ENCODE data around the gene CACNA2D2. TPM values are rescaled to one million over a fixed set of nuclear protein-coding genes. Genes with fewer than 3 reads are reported as not detected.

CACNA2D2 gene
- polyA plus RNA-seq, 1 of the 3 experiments (the other 2 are of a cell fraction): 1.1 TPM

DNA sequence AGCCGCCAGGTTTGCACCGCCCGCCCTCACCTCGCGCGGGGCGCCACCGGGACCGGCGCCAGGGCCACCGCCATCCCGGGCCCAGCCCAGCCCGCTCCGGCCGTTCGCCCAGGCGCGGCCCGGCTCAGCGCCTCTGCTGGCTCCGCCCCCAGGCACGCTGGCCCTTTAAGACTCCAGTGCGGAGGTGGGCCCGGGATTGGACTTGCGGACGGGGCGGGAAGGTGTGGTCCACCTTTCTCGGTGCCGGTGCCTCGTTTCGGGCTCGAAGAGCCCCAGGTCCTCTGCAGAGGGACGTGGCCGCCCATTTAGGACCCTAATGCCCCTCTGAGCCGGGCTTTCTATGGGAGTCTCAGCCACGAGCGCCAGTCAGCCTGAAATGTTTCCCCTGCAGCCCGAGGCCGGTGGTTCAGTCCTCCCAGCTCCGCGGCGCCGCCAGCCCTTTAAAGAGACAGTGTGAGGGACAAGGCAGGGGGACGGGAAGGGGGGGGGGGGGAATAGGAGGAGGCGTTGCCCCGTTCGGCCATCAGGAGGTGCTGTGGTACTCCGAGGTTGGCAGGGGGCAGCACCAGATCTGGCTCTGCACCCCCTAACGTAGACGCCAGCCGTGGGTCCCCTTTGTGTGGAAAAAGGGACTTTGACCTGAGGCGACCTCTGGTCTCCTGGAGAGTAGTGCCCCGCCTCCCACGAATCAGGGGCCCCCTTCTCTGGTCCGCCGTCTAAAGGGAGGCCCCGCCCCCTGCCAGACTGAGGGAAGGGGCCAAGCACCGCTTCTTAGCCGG is 181.9 kb downstream of the CACNA2D2 start (continued):
- no peak for TF ChIP-seq RXRA (IDR thresholded peaks at IDR 0.05; ENCODE audit: borderline replicate concordance, low read depth)
- TF ChIP-seq SIN3A (IDR thresholded peaks at IDR 0.05; ENCODE audit: borderline replicate concordance, low read depth, low read length): no peak
- TF ChIP-seq, protein P1, sequence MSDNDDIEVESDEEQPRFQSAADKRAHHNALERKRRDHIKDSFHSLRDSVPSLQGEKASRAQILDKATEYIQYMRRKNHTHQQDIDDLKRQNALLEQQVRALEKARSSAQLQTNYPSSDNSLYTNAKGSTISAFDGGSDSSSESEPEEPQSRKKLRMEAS (IDR thresholded peaks at IDR 0.05; ENCODE audit: low read depth): peak; percentile 84
- TF ChIP-seq, protein P2, sequence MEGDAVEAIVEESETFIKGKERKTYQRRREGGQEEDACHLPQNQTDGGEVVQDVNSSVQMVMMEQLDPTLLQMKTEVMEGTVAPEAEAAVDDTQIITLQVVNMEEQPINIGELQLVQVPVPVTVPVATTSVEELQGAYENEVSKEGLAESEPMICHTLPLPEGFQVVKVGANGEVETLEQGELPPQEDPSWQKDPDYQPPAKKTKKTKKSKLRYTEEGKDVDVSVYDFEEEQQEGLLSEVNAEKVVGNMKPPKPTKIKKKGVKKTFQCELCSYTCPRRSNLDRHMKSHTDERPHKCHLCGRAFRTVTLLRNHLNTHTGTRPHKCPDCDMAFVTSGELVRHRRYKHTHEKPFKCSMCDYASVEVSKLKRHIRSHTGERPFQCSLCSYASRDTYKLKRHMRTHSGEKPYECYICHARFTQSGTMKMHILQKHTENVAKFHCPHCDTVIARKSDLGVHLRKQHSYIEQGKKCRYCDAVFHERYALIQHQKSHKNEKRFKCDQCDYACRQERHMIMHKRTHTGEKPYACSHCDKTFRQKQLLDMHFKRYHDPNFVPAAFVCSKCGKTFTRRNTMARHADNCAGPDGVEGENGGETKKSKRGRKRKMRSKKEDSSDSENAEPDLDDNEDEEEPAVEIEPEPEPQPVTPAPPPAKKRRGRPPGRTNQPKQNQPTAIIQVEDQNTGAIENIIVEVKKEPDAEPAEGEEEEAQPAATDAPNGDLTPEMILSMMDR (IDR thresholded peaks at IDR 0.05): peak; percentile 61
- TF ChIP-seq POLR2AphosphoS5 (IDR thresholded peaks at IDR 0.05; ENCODE audit: low read depth, low read length): peak; percentile 74
- TF ChIP-seq RCOR1 (IDR thresholded peaks at IDR 0.05; ENCODE audit: low read length): no peak
- TF ChIP-seq, protein P3, sequence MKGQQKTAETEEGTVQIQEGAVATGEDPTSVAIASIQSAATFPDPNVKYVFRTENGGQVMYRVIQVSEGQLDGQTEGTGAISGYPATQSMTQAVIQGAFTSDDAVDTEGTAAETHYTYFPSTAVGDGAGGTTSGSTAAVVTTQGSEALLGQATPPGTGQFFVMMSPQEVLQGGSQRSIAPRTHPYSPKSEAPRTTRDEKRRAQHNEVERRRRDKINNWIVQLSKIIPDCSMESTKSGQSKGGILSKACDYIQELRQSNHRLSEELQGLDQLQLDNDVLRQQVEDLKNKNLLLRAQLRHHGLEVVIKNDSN (IDR thresholded peaks at IDR 0.05; ENCODE audit: borderline replicate concordance, low read depth): no peak
- TF ChIP-seq GABPA (IDR thresholded peaks at IDR 0.05; ENCODE audit: low read depth): no peak
- TF ChIP-seq SMC3 (IDR thresholded peaks at IDR 0.05; ENCODE audit: low read depth, low read length): no peak

DNA sequence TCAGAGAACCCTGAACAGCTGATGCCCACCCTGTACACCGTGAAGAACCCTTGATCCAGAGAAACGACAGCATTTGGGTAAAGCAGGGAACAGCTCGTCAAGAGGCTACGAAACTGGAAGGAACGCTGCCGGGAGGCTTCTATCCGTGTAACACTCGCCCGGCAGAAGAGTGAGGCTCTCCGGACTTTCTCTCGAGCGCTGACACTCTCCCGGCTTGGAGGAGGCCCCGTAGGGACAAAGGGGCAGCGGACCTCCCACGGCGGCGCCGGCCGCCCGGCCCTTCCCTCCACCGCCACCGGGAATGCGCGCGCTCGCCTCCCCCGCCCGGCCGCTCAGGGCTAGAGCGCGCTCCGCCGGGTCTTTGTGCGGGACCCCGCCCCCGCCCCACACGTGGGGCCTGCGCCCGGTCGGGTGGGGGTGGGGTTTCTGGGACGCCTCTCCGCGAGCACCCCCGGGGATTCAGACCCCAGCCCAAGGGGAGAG is 182.5 kb downstream of the CACNA2D2 start:
- H3K4me3 ChIP-seq (ENCODE audit: low read depth in 2 of 2, low read length in 1 of 2): peak overlapping the region; percentile 92 to 94
- H3K4me2 ChIP-seq: peak overlapping the region; percentile 80
- peak; percentile 95 for DNase-seq
- H2AFZ ChIP-seq (ENCODE audit: low read depth): peak overlapping the region; percentile 94
- H3K9ac ChIP-seq: peak overlapping the region; percentile 93
- no peaks in the 10 kb centered on the region for H3K9me3 ChIP-seq
- no peaks in the 10 kb centered on the region for H3K9me2 ChIP-seq
- H3K27ac ChIP-seq (ENCODE audit: low read depth in 2 of 2, low read length in 1 of 2): peak overlapping the region; percentile 92 to 94
- WGBS (ENCODE audit: low lambda C conversion rate): 0% methylated on average over 14 of the region's 45 CpGs
- no peaks in the 10 kb centered on the region for H4K20me1 ChIP-seq (ENCODE audit: insufficient read depth)
- peaks cover 41% of the 10 kb centered on the region for H3K79me2 ChIP-seq (ENCODE audit: insufficient read depth)
- POLR2A ChIA-PET: interaction anchor here (0.6 to 1.8 kb wide), 6 partner anchors 14 to 29 kb away, joined by 3 to 5 read pairs (median 3); partner anchors contain the start of genes HYAL3, IFRD2 and NAA80
- peaks cover 0 to 40% of the 10 kb centered on the region in 2 experiments; a peak in 2 of 4 replicates for H3K4me1 ChIP-seq (ENCODE audit: control insufficient read depth in 1 of 2, insufficient read depth in 2 of 2, low read depth in 1 of 2, low read length in 1 of 2)
- peaks cover 10% of the 10 kb centered on the region for H3F3A ChIP-seq (replicated peaks; ENCODE audit: insufficient read depth)
- H3K27me3 ChIP-seq (ENCODE audit: insufficient read depth): no peaks in the 10 kb centered on the region
- peaks cover 15 to 45% of the 10 kb centered on the region in 2 experiments for H3K36me3 ChIP-seq (replicated peaks in 1 of 2; ENCODE audit: control insufficient read depth in 1 of 2, insufficient read depth in 2 of 2, low read length in 1 of 2)
- CTCF ChIA-PET: interaction anchor here (0.5 to 6.0 kb wide), 14 partner anchors 14 to 222 kb away, joined by 3 to 60 read pairs (median 4); partner anchors contain the start of genes HYAL1, HYAL3, IFRD2 and NAA80
- TF ChIP-seq YY1 (IDR thresholded peaks at IDR 0.05; ENCODE audit: low read depth) (no peak), NFIC (IDR thresholded peaks at IDR 0.05; ENCODE audit: borderline replicate concordance) (no peak), SIN3A (IDR thresholded peaks at IDR 0.05; ENCODE audit: borderline replicate concordance, low read depth, low read length) (peak; percentile 61; the same call in 1 of the 2 replicates), FOSL2 (IDR thresholded peaks at IDR 0.05; ENCODE audit: borderline replicate concordance, low read depth) (no peak), JUND (IDR thresholded peaks at IDR 0.05) (no peak), FOXM1 (IDR thresholded peaks at IDR 0.05; ENCODE audit: low read depth) (no peak), NRF1 (IDR thresholded peaks at IDR 0.05; ENCODE audit: low read depth, low read length) (no peak), RXRA (IDR thresholded peaks at IDR 0.05; ENCODE audit: borderline replicate concordance, low read depth) (no peak), TCF12 (IDR thresholded peaks at IDR 0.05) (no peak), EP300 (IDR thresholded peaks at IDR 0.05; ENCODE audit: borderline replicate concordance in 1 of 2, low read depth in 1 of 2, low read length in 1 of 2) (no peak), FOXJ3 (CRISPR knock-in tag; IDR thresholded peaks at IDR 0.05) (no peak), RFX5 (IDR thresholded peaks at IDR 0.05; ENCODE audit: low read length) (no peak), RCOR1 (IDR thresholded peaks at IDR 0.05; ENCODE audit: low read length) (no peak), TEAD4 (IDR thresholded peaks at IDR 0.05; ENCODE audit: borderline replicate concordance, insufficient read depth) (no peak), SMC3 (IDR thresholded peaks at IDR 0.05; ENCODE audit: low read depth, low read length) (no peak), GABPA (IDR thresholded peaks at IDR 0.05; ENCODE audit: low read depth) (no peak), RAD21 (IDR thresholded peaks at IDR 0.05; ENCODE audit: low read length) (no peak)
- TF ChIP-seq, protein P3 (IDR thresholded peaks at IDR 0.05; ENCODE audit: borderline replicate concordance, low read depth): peak; percentile 64; the same call in 1 of the 2 replicates
- TF ChIP-seq, protein P4, sequence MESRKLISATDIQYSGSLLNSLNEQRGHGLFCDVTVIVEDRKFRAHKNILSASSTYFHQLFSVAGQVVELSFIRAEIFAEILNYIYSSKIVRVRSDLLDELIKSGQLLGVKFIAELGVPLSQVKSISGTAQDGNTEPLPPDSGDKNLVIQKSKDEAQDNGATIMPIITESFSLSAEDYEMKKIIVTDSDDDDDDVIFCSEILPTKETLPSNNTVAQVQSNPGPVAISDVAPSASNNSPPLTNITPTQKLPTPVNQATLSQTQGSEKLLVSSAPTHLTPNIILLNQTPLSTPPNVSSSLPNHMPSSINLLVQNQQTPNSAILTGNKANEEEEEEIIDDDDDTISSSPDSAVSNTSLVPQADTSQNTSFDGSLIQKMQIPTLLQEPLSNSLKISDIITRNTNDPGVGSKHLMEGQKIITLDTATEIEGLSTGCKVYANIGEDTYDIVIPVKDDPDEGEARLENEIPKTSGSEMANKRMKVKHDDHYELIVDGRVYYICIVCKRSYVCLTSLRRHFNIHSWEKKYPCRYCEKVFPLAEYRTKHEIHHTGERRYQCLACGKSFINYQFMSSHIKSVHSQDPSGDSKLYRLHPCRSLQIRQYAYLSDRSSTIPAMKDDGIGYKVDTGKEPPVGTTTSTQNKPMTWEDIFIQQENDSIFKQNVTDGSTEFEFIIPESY (IDR thresholded peaks at IDR 0.05; ENCODE audit: borderline replicate concordance, low read depth): no peak
- TF ChIP-seq, protein P5, sequence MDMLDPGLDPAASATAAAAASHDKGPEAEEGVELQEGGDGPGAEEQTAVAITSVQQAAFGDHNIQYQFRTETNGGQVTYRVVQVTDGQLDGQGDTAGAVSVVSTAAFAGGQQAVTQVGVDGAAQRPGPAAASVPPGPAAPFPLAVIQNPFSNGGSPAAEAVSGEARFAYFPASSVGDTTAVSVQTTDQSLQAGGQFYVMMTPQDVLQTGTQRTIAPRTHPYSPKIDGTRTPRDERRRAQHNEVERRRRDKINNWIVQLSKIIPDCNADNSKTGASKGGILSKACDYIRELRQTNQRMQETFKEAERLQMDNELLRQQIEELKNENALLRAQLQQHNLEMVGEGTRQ (IDR thresholded peaks at IDR 0.05; ENCODE audit: borderline replicate concordance, low read depth, low read length): no peak

Data from SK-N-SH (cell line).